Erythroblast (primary cell): ENCODE results near the gene CHMP4B.

Experiments
- GATA1 ChIP-seq: IDR thresholded peaks from 2 replicates; pipeline ENCODE4 v1.6.1; 2011; ENCODE audit warnings: low read depth, mild to moderate bottlenecking, control low read depth, low read length, moderate library complexity
- POLR2A ChIP-seq: IDR thresholded peaks from 2 replicates; pipeline ENCODE4 v1.6.1; 2011; ENCODE audit warnings: mild to moderate bottlenecking, low read length

GRCh38 chr20:33869283-33869682 lies 58.1 kb downstream of the CHMP4B start:
- TF ChIP-seq POLR2A (no peak), GATA1 (no peak)
